ENCODE results near the gene NAPA.

The NAPA gene

DNA sequence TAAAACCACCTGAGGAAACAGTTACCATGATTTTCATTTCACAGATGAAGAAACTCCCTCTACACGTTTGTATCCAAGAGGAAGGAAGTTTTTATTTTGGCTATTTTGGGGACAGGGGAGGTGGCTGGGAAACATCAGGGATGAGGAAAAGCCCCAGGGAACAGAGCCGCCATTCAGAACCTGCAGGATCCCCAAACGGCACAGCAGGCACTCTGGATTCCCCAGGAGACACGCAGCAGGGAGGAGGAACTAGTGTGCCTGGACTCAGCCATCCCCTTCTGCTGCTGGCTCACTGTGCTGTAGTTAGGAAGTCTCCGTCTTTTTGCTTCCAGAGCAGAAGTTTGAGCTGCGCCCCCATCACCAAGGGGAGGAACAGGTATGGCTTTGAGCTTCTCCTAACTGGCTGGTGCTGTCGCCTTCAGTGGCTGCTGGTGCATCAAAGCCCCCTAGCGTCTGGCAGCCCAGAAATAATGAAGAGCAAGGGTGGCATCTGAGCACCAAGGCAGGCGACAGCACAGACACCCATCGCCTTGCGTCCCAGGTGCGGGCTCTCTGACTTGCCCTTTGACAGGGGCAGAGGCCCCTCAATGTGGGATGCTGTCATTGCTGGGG, 4.2 kb downstream of the NAPA start:
- no peak for DNase-seq (ENCODE audit: extremely low read depth, insufficient read length)
- no peaks in the 10 kb centered on the region for H3K27me3 ChIP-seq (replicated peaks; ENCODE audit: control insufficient read depth, insufficient read depth, low read length)
- TF ChIP-seq CTCF (IDR thresholded peaks at IDR 0.05; ENCODE audit: insufficient read depth, low read length, poor library complexity, severe bottlenecking) = no peak
- peaks cover 16% of the 10 kb centered on the region for H3K36me3 ChIP-seq (ENCODE audit: control insufficient read depth, insufficient read depth, low read length)
- no peak overlapping the region for H3K4me3 ChIP-seq (replicated peaks; ENCODE audit: low read depth, low read length)

GRCh38 chr19:47509973-47510372, 4.9 kb downstream of the NAPA start:
- H3K27me3 ChIP-seq (replicated peaks; ENCODE audit: control insufficient read depth, insufficient read depth, low read length) = no peaks in the 10 kb centered on the region
- no peak overlapping the region for H3K4me3 ChIP-seq (replicated peaks; ENCODE audit: low read depth, low read length)
- H3K36me3 ChIP-seq (ENCODE audit: control insufficient read depth, insufficient read depth, low read length) = peaks cover 16% of the 10 kb centered on the region
- no peak for DNase-seq (ENCODE audit: extremely low read depth, insufficient read length)
- TF ChIP-seq CTCF (IDR thresholded peaks at IDR 0.05; ENCODE audit: insufficient read depth, low read length, poor library complexity, severe bottlenecking) = no peak

DNA sequence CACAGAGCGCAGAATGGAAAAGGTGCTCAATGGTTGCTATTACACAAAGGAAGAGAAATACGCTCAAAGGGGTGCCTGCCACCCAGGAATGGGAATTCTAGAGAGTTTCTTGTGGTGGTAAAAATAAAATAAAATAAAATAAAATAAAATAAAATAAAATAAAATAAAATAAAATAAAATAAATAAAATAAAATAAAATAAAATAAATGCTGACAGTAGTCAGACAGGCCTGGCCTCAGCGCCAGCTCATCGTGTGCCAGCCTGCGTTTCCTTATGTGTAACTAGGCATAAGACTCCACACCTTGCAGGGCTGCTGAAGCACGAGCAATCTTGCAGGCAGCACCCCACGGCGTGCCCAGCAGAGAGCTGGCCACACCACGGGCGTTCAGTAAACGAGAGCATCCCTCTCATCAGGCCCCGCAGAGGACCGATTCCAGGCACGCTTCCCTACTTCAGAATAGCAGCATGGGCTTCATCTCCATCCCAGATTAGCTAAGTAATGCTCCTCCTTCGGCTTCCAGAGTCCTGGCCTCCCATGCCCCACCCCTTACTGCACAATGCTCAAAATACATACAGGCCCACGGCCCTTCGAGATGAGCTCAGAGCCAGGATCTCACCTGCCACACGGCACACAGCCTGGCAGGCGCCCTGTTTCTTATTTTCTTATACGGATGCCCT, 5.6 kb downstream of the NAPA start:
- H3K27me3 ChIP-seq (replicated peaks; ENCODE audit: control insufficient read depth, insufficient read depth, low read length) = no peaks in the 10 kb centered on the region
- TF ChIP-seq CTCF (IDR thresholded peaks at IDR 0.05; ENCODE audit: insufficient read depth, low read length, poor library complexity, severe bottlenecking) = no peak
- peaks cover 16% of the 10 kb centered on the region for H3K36me3 ChIP-seq (ENCODE audit: control insufficient read depth, insufficient read depth, low read length)
- DNase-seq (ENCODE audit: extremely low read depth, insufficient read length) = no peak
- H3K4me3 ChIP-seq (replicated peaks; ENCODE audit: low read depth, low read length) = no peak overlapping the region

DNA sequence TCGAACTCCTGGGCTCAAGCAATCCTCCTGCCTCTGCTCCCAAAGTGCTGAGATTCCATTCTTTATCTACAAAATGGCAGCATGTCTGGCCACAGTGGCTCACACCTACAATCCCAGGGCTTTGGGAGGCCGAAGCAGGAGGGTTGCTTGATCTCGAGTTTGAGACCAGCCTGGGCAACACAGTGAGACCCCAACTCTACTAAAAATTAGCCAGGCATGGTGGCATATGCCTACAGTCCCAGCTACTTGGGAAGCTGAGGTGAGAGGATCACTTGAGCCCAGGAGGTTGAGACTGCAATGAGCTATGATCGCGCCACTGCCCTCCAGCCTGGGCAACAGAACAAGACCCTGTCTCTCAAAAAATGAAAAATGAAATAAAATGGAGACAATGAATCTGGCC, 6.1 kb downstream of the NAPA start:
- peaks cover 18% of the 10 kb centered on the region for H3K36me3 ChIP-seq (ENCODE audit: control insufficient read depth, insufficient read depth, low read length)
- no peak for TF ChIP-seq CTCF (IDR thresholded peaks at IDR 0.05; ENCODE audit: insufficient read depth, low read length, poor library complexity, severe bottlenecking)
- no peaks in the 10 kb centered on the region for H3K27me3 ChIP-seq (replicated peaks; ENCODE audit: control insufficient read depth, insufficient read depth, low read length)
- no peak overlapping the region for H3K4me3 ChIP-seq (replicated peaks; ENCODE audit: low read depth, low read length)
- DNase-seq (ENCODE audit: extremely low read depth, insufficient read length) = no peak

DNA sequence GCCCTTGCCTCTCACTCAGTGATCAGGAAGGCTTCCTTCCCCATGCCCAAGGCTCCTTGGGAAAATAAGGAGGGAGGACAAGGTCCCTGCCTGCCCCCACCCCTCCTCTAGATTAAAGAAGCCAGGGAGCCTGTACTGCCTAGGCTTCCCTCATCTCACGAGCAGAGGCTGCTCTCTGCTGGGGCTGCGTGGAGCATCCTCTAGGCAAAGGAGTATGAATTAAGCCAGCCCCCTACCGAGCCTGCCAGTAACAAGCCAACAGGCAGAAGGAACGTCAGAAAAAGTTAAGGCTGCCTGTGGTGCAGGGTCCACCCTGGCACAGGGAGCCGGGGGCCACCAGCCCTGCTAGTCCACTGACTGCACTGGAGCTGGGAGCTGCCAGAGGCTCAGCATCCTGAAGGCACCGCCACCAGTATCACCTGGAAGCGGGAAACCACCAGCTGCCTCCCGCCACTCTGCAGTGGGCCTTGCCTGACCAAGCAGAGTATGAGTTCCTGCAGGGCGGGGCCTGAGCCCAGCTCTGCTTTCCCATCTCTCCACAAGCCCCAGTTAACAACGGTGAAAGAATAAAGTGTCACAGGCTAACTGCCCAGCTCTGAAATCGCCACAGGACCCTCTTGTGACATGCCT, 6.8 kb downstream of the NAPA start:
- no peak overlapping the region for H3K4me3 ChIP-seq (replicated peaks; ENCODE audit: low read depth, low read length)
- H3K36me3 ChIP-seq (ENCODE audit: control insufficient read depth, insufficient read depth, low read length) = peaks cover 24% of the 10 kb centered on the region
- no peaks in the 10 kb centered on the region for H3K27me3 ChIP-seq (replicated peaks; ENCODE audit: control insufficient read depth, insufficient read depth, low read length)
- DNase-seq (ENCODE audit: extremely low read depth, insufficient read length) = no peak
- TF ChIP-seq CTCF (IDR thresholded peaks at IDR 0.05; ENCODE audit: insufficient read depth, low read length, poor library complexity, severe bottlenecking) = no peak
